ENCODE data around the gene WDR13.

DNA sequence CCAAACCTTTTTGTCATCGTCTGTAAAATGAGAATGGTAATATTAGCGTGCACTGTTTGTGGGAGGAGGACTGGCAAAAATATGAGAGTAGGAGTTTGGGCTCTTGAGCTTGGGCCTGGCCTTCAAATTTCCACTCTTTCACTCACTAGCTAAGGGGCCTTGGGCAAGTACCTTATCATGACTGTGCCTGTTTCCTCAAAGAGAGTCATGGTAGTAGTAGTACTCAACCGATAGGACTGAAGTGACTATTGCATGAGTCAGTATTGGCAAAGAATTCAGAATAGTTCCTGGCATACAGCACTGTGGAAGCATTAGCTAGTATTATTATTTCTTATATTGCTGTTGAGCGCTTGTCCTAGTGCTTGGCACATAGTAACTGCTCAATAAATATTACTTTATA is 39.0 kb upstream of the WDR13 start:
- TF ChIP-seq CTCF (conservative IDR thresholded peaks at IDR 0.05; ENCODE audit: low read depth, low read length) (no peak), EZH2 (IDR thresholded peaks at IDR 0.05; ENCODE audit: borderline replicate concordance, low read depth, low read length, poor library complexity, severe bottlenecking) (no peak)
